Calu3 (cell line): ENCODE measurements around the gene PAX5. TPM values are rescaled to one million over a fixed set of nuclear protein-coding genes. Genes with fewer than 3 reads are reported as not detected.

Experiments used
- BruUV-seq: library from RNA; stranded (reverse); fragments of 400-500 nt; replicated peaks from 2 replicates; lab custom pipeline; 2021; lab: Mats Ljungman, UMichigan
- CTCF ChIA-PET: fragments of 300-600 bp; sonication (Branson Sonifier 250); formaldehyde crosslinking; loops from one replicate; lab custom pipeline; 2022; ENCODE audit warnings: antibody characterized with exemption; lab: Charles Lee
- DNase-seq: peaks from one replicate; pipeline ENCODE4 v3.0.0; 2022
- H3K27ac Mint-ChIP-seq: one replicate; pipeline ENCODE4 v1.8.0; 2022; ENCODE audit warnings: mixed read lengths; ENCODE audit not compliant: unreplicated experiment
- H3K27me3 Mint-ChIP-seq: one replicate; pipeline ENCODE4 v1.8.0; 2022; ENCODE audit warnings: mixed read lengths; ENCODE audit not compliant: unreplicated experiment
- H3K36me3 Mint-ChIP-seq: one replicate; pipeline ENCODE4 v1.8.0; 2022; ENCODE audit warnings: mild to moderate bottlenecking, moderate library complexity, mixed read lengths; ENCODE audit not compliant: insufficient read depth, unreplicated experiment
- H3K4me1 Mint-ChIP-seq: one replicate; pipeline ENCODE4 v1.8.0; 2022; ENCODE audit warnings: mild to moderate bottlenecking, low read depth, mixed read lengths; ENCODE audit not compliant: unreplicated experiment
- H3K4me3 Mint-ChIP-seq: one replicate; pipeline ENCODE4 v1.8.0; 2022; ENCODE audit warnings: mild to moderate bottlenecking, low read depth, moderate library complexity, mixed read lengths; ENCODE audit not compliant: unreplicated experiment
- H3K9me3 Mint-ChIP-seq: one replicate; pipeline ENCODE4 v1.8.0; 2022; ENCODE audit warnings: low read depth, mixed read lengths; ENCODE audit not compliant: unreplicated experiment
- intact Hi-C: fragments of 100-400 bp; cut with micrococcal nuclease; formaldehyde crosslinking; loops from one replicate; pipeline ENCODE4 v1.10.0; 2022; ENCODE audit not compliant: unreplicated experiment
- total RNA-seq: library from RNA; stranded (reverse); gene quantifications from 2 replicates; pipeline ENCODE4 v1.2.3, GENCODE V29; 2022
- TF ChIP-seq, protein P1 (sequence below): fragments of 200-600 bp; IDR thresholded peaks from one replicate; pipeline ENCODE4 v1.8.0; 2022; ENCODE audit warnings: antibody characterized with exemption; ENCODE audit not compliant: unreplicated experiment

Gene PAX5
- total RNA-seq, 1 experiment from 2014 or later: not detected

DNA sequence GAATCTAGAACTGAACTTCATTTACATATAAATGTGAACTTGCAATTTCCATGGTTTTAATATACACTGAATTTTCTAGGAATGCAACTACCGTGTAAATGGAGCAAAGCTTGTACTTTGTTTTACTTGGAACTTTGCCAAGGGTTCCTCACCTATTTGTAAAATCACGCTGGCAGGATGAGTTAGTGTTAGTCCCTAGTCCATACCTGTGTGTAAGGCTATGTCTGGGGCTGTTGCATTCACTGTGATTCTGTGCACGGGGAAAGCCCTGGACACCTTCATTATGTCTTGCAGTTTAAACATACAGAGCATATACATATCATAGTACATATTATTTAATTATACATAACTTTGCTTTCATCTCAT, 119.9 kb downstream of the PAX5 start:
- Mint-ChIP-seq H3K27me3 (no peaks in the 10 kb centered on the region), H3K4me3 (no peak overlapping the region), H3K36me3 (no peaks in the 10 kb centered on the region), H3K27ac (no peak overlapping the region), H3K9me3 (no peaks in the 10 kb centered on the region), H3K4me1 (no peaks in the 10 kb centered on the region)
- TF ChIP-seq, protein P1, sequence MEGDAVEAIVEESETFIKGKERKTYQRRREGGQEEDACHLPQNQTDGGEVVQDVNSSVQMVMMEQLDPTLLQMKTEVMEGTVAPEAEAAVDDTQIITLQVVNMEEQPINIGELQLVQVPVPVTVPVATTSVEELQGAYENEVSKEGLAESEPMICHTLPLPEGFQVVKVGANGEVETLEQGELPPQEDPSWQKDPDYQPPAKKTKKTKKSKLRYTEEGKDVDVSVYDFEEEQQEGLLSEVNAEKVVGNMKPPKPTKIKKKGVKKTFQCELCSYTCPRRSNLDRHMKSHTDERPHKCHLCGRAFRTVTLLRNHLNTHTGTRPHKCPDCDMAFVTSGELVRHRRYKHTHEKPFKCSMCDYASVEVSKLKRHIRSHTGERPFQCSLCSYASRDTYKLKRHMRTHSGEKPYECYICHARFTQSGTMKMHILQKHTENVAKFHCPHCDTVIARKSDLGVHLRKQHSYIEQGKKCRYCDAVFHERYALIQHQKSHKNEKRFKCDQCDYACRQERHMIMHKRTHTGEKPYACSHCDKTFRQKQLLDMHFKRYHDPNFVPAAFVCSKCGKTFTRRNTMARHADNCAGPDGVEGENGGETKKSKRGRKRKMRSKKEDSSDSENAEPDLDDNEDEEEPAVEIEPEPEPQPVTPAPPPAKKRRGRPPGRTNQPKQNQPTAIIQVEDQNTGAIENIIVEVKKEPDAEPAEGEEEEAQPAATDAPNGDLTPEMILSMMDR: no peak
- intact Hi-C loops: no loop called here
- CTCF ChIA-PET: no interaction called here
- BruUV-seq: no TSS peak
- no peak for DNase-seq

DNA sequence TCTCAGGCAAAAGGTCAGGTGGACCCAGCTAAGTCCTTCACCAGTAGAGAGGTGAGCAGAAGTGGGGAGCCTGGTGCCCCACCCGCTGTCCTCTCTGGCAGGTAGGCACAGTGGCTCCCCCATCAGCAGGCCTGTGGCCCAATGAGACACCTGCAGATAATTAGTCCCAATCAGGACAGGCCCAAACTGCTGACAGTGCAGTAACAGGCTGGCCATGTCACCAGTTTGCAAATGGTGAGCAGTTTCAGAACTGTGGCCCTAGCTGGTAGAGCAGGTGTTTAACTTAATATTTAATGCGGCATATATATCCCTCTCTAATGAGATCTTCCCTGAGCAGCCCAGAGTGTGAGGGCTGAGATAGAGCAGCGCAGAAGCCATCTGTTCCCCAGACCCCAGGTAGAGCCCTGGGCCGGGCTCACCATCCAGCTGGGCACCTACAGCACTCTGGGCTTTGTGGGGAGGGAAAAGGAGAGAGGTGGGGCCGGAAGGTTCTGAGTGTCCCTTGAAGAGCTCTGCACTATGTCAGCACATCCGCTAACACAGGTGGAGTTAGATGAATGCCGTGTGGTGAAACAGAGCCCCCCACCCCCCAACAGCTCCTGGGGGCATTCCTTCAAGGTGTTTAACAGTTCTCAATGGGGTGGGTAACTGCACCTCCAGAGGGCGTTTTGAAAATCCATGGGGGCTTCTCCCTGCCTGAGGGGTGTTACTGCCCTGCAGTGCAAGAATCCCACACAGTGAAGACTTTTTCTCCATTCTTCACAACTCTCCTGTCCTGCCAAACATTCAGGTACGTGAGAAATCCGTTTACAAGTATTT, 120.5 kb downstream of the PAX5 start:
- intact Hi-C loops: no loop called here
- Mint-ChIP-seq H3K9me3 (no peaks in the 10 kb centered on the region), H3K27ac (no peak overlapping the region), H3K27me3 (peaks cover 3% of the 10 kb centered on the region), H3K36me3 (no peaks in the 10 kb centered on the region), H3K4me3 (no peak overlapping the region), H3K4me1 (no peaks in the 10 kb centered on the region)
- no TSS peak for BruUV-seq
- CTCF ChIA-PET: no interaction called here
- TF ChIP-seq, protein P1: no peak
- no peak for DNase-seq

DNA sequence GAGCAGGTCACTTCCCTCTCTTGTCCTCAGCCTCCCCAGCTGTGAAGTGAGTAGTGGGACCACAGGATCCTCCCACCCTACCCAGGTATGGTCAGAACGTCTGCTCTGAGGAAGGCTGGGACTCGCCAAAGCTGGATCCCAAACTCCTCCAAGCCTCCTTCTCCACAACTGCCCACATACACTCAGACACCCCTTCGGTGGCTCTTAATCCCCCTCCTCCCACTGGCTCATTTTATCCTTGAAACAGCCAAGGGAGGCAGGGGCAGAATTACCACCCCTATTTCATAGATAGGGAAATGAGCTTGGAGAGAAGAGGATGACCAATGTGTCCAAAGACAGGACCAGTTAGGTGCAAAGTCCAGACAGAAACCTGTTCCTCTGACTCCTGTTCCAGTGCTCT, 121.4 kb downstream of the PAX5 start:
- no peaks in the 10 kb centered on the region for H3K36me3 Mint-ChIP-seq
- no peaks in the 10 kb centered on the region for H3K4me1 Mint-ChIP-seq
- H3K4me3 Mint-ChIP-seq: no peak overlapping the region
- no peaks in the 10 kb centered on the region for H3K9me3 Mint-ChIP-seq
- H3K27ac Mint-ChIP-seq: no peak overlapping the region
- intact Hi-C loops: no loop called here
- CTCF ChIA-PET: no interaction called here
- peaks cover 13% of the 10 kb centered on the region for H3K27me3 Mint-ChIP-seq
- DNase-seq: no peak
- TF ChIP-seq, protein P1: no peak
- no TSS peak for BruUV-seq

DNA sequence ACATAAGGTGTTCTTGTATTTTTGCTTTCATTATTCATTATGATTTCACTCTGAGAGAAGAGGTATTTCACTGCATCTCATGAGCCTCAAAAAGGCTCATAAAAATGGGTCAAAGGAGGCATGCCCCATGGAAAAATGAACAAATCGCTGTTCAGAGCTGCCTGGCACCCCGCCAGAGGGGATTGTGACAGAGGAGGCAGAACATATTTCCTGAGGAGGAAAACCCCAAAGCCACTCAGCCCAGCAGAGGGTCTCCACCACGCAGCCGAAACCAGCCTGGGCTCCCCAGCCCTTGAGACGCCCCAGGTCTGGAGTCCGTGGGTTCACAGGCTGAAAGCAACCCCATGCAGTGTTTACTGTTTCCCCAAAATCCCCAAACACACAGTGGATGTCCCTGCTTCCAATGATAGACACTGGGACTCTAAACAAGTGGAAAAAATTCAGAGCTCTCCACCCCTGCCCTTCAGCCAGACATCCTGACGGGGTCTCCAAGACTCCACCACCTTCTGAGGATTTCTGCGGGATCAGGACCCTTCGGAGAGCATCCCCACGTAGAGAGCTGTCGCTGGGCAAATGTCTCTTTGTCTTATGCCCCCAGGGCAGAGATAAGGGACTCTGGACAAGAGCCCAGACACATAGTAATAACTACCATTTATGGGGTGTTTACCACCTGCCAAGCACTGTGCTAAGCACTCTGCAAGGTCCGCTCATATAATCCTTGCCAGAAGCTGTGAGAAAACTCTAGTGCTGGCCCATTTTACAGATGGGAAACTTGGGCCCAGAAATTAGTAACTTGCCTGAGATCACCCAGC, 122.3 kb downstream of the PAX5 start:
- Mint-ChIP-seq H3K9me3 (no peaks in the 10 kb centered on the region), H3K4me1 (no peaks in the 10 kb centered on the region), H3K4me3 (no peak overlapping the region), H3K36me3 (no peaks in the 10 kb centered on the region), H3K27ac (no peak overlapping the region), H3K27me3 (peaks cover 19% of the 10 kb centered on the region)
- no TSS peak for BruUV-seq
- intact Hi-C loops: no loop called here
- no peak for DNase-seq
- CTCF ChIA-PET: no interaction called here
- TF ChIP-seq, protein P1: no peak
